Measurements from ENCODE around the gene GRM4.

The GRM4 gene

GRCh38 chr6:34031625-34032383 lies 114.1 kb downstream of the GRM4 start:
- H3K9me3 Mint-ChIP-seq, result no peaks in the 10 kb centered on the region
- no peaks in the 10 kb centered on the region for H3K36me3 Mint-ChIP-seq (ENCODE audit: low read depth)
- TF ChIP-seq, protein P1, sequence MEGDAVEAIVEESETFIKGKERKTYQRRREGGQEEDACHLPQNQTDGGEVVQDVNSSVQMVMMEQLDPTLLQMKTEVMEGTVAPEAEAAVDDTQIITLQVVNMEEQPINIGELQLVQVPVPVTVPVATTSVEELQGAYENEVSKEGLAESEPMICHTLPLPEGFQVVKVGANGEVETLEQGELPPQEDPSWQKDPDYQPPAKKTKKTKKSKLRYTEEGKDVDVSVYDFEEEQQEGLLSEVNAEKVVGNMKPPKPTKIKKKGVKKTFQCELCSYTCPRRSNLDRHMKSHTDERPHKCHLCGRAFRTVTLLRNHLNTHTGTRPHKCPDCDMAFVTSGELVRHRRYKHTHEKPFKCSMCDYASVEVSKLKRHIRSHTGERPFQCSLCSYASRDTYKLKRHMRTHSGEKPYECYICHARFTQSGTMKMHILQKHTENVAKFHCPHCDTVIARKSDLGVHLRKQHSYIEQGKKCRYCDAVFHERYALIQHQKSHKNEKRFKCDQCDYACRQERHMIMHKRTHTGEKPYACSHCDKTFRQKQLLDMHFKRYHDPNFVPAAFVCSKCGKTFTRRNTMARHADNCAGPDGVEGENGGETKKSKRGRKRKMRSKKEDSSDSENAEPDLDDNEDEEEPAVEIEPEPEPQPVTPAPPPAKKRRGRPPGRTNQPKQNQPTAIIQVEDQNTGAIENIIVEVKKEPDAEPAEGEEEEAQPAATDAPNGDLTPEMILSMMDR (IDR thresholded peaks at IDR 0.05), result no peak
- H3K4me1 Mint-ChIP-seq, result peaks cover 9% of the 10 kb centered on the region
- DNase-seq, result no peak
- no peak overlapping the region for H3K4me3 Mint-ChIP-seq
- no peak overlapping the region for H3K27ac Mint-ChIP-seq
- H3K27me3 Mint-ChIP-seq (ENCODE audit: low read depth, poor library complexity), result peaks cover 18% of the 10 kb centered on the region

DNA sequence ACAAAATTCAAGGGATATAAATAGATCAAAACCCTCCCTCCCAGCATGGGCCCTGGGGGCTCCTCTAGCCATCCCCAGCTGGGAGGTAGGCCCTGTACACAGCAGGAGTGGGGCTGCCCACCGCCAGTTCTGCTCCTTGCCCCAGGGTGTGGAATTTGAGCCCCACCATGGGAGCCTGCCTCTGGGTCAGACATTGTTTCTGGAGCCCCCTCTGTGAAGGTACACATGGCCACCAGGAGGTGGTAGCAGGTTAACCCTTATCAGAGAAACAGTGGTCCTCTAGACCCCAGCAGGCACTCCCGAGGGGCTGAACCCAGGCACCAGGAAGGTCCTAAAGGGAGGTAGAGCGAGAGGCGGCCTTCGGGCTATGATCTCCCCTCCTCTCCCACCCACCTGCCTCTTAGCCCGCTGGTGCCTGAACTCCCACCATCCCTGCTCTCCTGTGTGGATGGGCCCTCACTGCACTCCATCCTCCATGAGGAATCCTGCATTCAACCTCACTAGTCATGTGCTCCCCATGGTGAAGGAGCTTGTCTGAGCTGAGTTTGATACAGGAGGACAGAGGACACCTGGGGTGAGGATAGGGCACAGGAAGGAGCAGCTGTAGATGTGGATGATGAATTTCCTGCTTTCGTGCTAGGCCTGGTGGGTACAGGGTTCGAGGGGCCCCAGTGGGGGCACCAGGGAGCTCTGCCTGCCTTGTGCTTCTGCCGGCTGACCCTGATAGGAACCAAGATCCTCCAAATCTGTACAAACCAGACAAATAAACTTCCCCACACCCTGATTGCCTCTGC lies 114.9 kb downstream of the GRM4 start:
- H3K9me3 Mint-ChIP-seq, result no peaks in the 10 kb centered on the region
- peaks cover 11% of the 10 kb centered on the region for H3K4me1 Mint-ChIP-seq
- H3K36me3 Mint-ChIP-seq (ENCODE audit: low read depth), result no peaks in the 10 kb centered on the region
- TF ChIP-seq, protein P1 (IDR thresholded peaks at IDR 0.05), result no peak
- DNase-seq, result no peak
- H3K4me3 Mint-ChIP-seq, result no peak overlapping the region
- H3K27me3 Mint-ChIP-seq (ENCODE audit: low read depth, poor library complexity), result peaks cover 18% of the 10 kb centered on the region
- no peak overlapping the region for H3K27ac Mint-ChIP-seq

- Mint-ChIP-seq H3K36me3 (ENCODE audit: low read depth) (no peaks in the 10 kb centered on the region), H3K27ac (no peak overlapping the region), H3K4me3 (no peak overlapping the region), H3K9me3 (no peaks in the 10 kb centered on the region), H3K27me3 (ENCODE audit: low read depth, poor library complexity) (peaks cover 15% of the 10 kb centered on the region), H3K4me1 (peaks cover 21% of the 10 kb centered on the region)
- DNase-seq, result no peak
- TF ChIP-seq, protein P1 (IDR thresholded peaks at IDR 0.05), result no peak
Observed at GRCh38 chr6:34029489-34030280, 116.2 kb downstream of the GRM4 start.

DNA sequence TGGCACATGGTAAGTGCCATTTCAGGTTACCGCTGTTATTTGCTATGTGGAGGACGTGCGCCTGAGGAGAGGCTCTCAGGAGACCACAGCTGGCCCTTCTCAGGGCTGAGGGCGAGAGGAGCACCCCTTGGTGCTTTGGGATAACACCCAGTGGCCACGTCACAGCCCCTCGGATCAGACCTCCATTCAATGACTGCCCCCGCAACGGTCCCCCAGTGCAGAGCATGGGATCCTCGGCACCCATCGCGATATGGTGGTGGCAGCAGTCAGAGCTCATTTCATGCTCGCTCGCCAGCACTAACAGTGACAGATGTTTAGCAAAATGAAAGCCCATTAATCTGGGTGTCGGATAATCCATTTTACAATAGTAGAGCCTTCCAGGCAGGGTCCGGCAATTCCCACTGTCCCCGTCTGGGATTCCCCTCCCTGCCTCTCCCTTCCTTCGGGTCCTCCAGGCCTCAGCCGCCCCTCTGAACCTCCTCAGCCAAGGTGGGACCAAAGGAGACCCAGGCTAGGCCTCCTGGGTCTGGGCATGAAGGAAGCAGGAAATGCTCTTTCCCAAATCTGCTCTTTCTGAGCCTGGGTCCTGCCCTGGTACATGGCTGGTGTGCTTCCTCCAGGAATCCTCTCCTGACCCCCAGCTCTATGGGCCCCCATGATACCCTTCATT lies 117.1 kb downstream of the GRM4 start:
- H3K27me3 Mint-ChIP-seq (ENCODE audit: low read depth, poor library complexity), result peaks cover 10% of the 10 kb centered on the region

DNA sequence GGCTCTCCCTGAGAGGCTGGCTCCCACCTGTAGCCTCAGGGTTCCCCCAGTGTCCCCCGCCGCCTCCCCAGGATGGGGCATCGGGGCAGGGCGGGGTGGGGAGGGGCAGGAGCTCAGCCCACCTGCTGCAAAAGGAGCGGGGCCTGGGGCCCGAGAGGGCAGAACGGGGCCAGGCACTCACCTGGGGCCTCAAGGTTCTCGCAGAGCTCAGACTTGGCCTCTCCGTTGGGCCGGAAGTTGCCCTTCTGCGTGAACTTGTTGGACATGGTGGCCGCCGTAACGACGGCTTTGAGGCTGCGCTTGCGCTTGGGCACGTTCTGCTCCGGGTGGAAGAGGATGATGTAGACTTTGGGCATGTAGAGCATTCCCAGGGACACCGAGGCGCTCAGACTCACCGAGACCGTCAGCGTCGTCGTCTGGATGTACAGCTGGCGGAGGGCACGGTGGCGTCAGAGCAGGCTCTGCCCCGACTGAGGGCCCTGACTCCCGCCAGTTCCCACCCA lies 117.9 kb downstream of the GRM4 start:
- no peak overlapping the region for H3K27ac Mint-ChIP-seq
- peaks cover 7% of the 10 kb centered on the region for H3K9me3 Mint-ChIP-seq
- no peak for DNase-seq
- peaks cover 13% of the 10 kb centered on the region for H3K27me3 Mint-ChIP-seq (ENCODE audit: low read depth, poor library complexity)
- H3K4me3 Mint-ChIP-seq, result no peak overlapping the region
- TF ChIP-seq, protein P1 (IDR thresholded peaks at IDR 0.05), result peak; percentile 43
- no peaks in the 10 kb centered on the region for H3K36me3 Mint-ChIP-seq (ENCODE audit: low read depth)
- H3K4me1 Mint-ChIP-seq, result peaks cover 24% of the 10 kb centered on the region

More for the DNA sequence above, 117.1 kb downstream of the GRM4 start:
- H3K4me1 Mint-ChIP-seq, result peaks cover 21% of the 10 kb centered on the region
- H3K9me3 Mint-ChIP-seq, result peaks cover 5% of the 10 kb centered on the region
- H3K36me3 Mint-ChIP-seq (ENCODE audit: low read depth), result no peaks in the 10 kb centered on the region
- no peak overlapping the region for H3K4me3 Mint-ChIP-seq
- TF ChIP-seq, protein P1 (IDR thresholded peaks at IDR 0.05), result no peak
- no peak overlapping the region for H3K27ac Mint-ChIP-seq
- DNase-seq, result no peak

All from nephron progenitor cell (in vitro differentiated cells).